Measurements from ENCODE around the gene CRIM1. TPM values are rescaled to one million over a fixed set of nuclear protein-coding genes. Genes with fewer than 3 reads are reported as not detected.

CRIM1 gene
- total RNA-seq, 2 donors from 2014 or later, result 217 to 465 TPM

DNA sequence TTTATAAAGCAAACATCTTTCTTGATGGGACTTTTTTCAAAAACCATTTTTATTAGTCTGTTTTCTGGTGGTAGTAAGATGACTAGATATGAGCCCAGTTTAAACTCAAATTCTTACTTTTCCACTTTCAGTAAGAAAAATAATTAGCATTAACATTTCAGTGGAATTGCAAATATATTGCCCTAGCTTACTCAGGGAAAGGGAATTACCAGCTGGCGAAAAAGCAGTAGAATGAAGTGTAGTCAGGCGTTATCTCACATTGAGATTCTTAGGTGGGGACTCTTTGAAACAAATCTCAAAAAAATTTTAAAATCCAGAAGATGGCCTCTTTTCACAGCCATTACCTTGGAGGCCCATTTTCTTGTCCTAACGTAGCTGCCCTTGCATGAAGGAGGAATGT, 65.8 kb downstream of the CRIM1 start:
- Histone ChIP-seq H3K27me3 (replicated peaks; ENCODE audit: insufficient read depth) (no peaks in the 10 kb centered on the region), H3K9me3 (no peaks in the 10 kb centered on the region), H3K36me3 (no peaks in the 10 kb centered on the region), H3K27ac (no peak overlapping the region), H3K4me1 (ENCODE audit: control insufficient read depth in 1 of 2, low read depth in 2 of 2) (peaks cover 17 to 84% of the 10 kb centered on the region in 2 donors), H3K4me3 (no peak overlapping the region)
- DNase-seq (ENCODE audit: low spot score) (no peak), ATAC-seq (ENCODE audit: insufficient number of reproducible peaks, low FRiP score, low read depth) (no peak)
- TF ChIP-seq, protein P1, sequence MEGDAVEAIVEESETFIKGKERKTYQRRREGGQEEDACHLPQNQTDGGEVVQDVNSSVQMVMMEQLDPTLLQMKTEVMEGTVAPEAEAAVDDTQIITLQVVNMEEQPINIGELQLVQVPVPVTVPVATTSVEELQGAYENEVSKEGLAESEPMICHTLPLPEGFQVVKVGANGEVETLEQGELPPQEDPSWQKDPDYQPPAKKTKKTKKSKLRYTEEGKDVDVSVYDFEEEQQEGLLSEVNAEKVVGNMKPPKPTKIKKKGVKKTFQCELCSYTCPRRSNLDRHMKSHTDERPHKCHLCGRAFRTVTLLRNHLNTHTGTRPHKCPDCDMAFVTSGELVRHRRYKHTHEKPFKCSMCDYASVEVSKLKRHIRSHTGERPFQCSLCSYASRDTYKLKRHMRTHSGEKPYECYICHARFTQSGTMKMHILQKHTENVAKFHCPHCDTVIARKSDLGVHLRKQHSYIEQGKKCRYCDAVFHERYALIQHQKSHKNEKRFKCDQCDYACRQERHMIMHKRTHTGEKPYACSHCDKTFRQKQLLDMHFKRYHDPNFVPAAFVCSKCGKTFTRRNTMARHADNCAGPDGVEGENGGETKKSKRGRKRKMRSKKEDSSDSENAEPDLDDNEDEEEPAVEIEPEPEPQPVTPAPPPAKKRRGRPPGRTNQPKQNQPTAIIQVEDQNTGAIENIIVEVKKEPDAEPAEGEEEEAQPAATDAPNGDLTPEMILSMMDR (IDR thresholded peaks at IDR 0.05), result no peak

DNA sequence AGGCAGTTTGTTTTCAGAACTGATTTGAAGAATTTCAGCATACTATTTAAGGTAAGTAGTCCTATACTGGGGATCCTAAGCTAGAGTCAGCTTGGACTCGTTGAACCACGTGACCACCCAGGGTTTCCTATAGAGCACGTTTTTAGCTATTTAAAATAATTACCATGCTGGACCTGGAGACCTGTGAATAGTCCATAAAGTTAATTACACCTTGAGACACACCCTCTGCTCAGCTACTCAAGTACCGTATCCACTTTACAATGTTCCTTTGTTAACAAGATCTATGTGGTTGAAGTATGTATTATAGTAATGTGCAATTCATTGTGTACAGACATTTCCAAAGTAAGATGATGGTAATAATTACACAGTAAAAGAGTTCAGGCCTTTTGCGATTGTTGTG, 67.6 kb downstream of the CRIM1 start:
- Histone ChIP-seq H3K4me3 (no peak overlapping the region), H3K36me3 (no peaks in the 10 kb centered on the region), H3K27me3 (replicated peaks; ENCODE audit: insufficient read depth) (no peaks in the 10 kb centered on the region), H3K4me1 (ENCODE audit: control insufficient read depth in 1 of 2, low read depth in 2 of 2) (peaks cover 16 to 80% of the 10 kb centered on the region in 2 donors), H3K9me3 (no peaks in the 10 kb centered on the region), H3K27ac (no peak overlapping the region)
- TF ChIP-seq, protein P1 (IDR thresholded peaks at IDR 0.05), result no peak
- ATAC-seq (ENCODE audit: insufficient number of reproducible peaks, low FRiP score, low read depth) (no peak), DNase-seq (ENCODE audit: low spot score) (no peak)

DNA sequence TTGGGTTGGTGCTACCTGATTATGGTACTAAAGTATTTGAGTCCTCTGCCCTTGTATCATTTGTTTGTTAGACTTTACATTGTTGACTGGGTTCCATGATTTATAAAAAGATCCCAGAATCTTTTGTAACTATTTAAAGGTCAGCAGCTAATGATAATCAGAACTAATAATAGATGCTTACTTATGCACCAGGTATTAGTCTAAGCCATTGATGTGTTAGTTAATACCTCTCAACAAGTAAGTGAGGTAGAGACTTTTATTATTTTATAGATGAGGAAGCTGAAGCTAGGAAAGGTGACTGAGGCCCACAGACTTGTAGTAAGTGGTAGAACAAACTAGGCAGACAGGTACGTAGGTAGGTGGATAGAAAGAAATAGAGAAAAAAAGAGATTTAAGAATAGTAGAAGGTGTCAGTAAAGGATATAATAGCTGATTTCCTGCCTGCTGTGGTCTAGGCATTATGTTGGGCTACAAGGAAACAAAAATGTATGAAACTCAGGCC, 68.1 kb downstream of the CRIM1 start:
- DNase-seq (ENCODE audit: low spot score) (no peak), ATAC-seq (ENCODE audit: insufficient number of reproducible peaks, low FRiP score, low read depth) (no peak)
- no peaks in the 10 kb centered on the region for H3K36me3 ChIP-seq
- H3K4me1 ChIP-seq (ENCODE audit: control insufficient read depth in 1 of 2, low read depth in 2 of 2), result peaks cover 17 to 80% of the 10 kb centered on the region in 2 donors
- TF ChIP-seq, protein P1 (IDR thresholded peaks at IDR 0.05), result no peak
- H3K9me3 ChIP-seq, result no peaks in the 10 kb centered on the region
- no peaks in the 10 kb centered on the region for H3K27me3 ChIP-seq (replicated peaks; ENCODE audit: insufficient read depth)
- H3K4me3 ChIP-seq, result no peak overlapping the region
- no peak overlapping the region for H3K27ac ChIP-seq

DNA sequence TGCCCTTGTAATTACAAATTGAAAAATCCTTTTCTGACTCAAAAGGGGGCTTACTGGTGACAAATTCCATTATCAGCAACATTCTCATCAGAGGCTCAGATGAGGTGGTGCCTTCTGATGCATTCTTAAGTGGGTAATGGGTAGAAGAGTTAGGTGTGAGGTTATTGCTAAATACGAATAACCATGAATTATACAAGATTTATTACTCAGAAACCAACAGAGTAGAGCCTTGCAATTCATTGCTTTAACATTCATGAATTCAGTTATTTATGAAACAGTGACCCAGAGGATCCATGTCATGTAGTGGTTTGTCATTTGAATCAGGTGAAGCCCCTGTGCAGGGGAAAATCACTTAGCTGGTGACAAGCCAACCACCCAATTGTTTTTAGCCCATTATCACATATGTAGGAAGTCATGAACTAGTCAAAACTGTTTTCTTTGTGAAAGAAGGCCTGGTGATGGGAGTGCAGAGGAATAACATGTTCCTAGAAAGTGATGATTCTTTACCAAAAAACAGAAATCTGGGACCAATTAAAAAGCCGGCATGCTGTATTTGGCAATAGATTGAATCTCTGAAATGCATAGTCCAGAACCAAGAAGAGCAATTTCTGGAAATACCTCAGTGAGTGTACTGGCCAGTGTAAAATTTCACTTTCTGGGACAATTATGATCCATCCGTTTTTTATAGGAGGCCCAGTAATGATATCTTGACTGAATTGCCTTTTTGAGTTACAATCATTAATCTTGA, 70.2 kb downstream of the CRIM1 start:
- ATAC-seq (ENCODE audit: insufficient number of reproducible peaks, low FRiP score, low read depth) (no peak), DNase-seq (ENCODE audit: low spot score) (no peak)
- Histone ChIP-seq H3K36me3 (no peaks in the 10 kb centered on the region), H3K4me1 (ENCODE audit: control insufficient read depth in 1 of 2, low read depth in 2 of 2) (peaks cover 30 to 80% of the 10 kb centered on the region in 2 donors), H3K4me3 (no peak overlapping the region), H3K27ac (peak overlapping the region in 1 of 2 donors; percentile 8), H3K27me3 (replicated peaks; ENCODE audit: insufficient read depth) (no peaks in the 10 kb centered on the region), H3K9me3 (no peaks in the 10 kb centered on the region)
- TF ChIP-seq, protein P1 (IDR thresholded peaks at IDR 0.05), result no peak

DNA sequence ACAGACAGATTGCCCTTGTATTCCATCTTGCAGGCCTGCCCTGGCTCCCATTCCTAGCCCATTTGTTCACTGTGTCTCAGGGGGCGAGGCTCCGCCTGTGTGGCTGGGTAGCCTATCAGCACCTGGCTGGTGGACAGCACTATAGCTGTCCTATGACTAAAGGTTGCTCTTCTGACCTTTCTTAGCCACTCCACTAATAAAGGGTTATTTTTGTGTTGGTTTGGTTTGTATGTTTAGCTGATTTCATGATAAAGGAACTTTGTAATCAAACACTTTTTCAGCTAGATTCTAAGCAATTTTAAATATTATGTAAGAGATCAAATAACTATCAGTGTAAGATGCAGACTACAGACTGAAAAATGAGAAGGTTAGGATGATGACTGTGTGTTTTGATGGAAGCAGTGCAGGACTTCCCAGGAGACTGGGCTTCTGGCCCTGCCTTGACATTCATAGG, 72.2 kb downstream of the CRIM1 start:
- TF ChIP-seq, protein P1 (IDR thresholded peaks at IDR 0.05), result no peak
- ATAC-seq (ENCODE audit: insufficient number of reproducible peaks, low FRiP score, low read depth), result no peak
- peaks cover 46 to 87% of the 10 kb centered on the region in 2 donors for H3K4me1 ChIP-seq (ENCODE audit: control insufficient read depth in 1 of 2, low read depth in 2 of 2)

More for the DNA sequence above, 72.2 kb downstream of the CRIM1 start:
- no peak for DNase-seq (ENCODE audit: low spot score)
- no peaks in the 10 kb centered on the region for H3K9me3 ChIP-seq
- H3K4me3 ChIP-seq, result no peak overlapping the region
- H3K27ac ChIP-seq, result peak overlapping the region; percentile 29 to 83
- no peaks in the 10 kb centered on the region for H3K36me3 ChIP-seq
- H3K27me3 ChIP-seq (replicated peaks; ENCODE audit: insufficient read depth), result no peaks in the 10 kb centered on the region

Data from thoracic aorta (tissue), 2 donors.